COLO668 (cell line): ENCODE measurements around the gene PRDM1.
"Not testable (repeated sequence)": the region's sequence is repeated elsewhere in the genome, so short reads cannot be mapped to it uniquely, and the experiment has no call there.

ENCODE experiments used
- DNase-seq: peaks from one replicate; lab custom pipeline; 2025; ENCODE audit not compliant: unreplicated experiment; lab: John Stamatoyannopoulos, UW

Gene PRDM1

GRCh38 chr6:106135911-106136571, 49.9 kb downstream of the PRDM1 start:
- DNase-seq, result no peak

- DNase-seq, result no peak
These were observed 50.7 kb downstream of the PRDM1 start for GRCh38 chr6:106136845-106137244.

GRCh38 chr6:106138151-106138550, 52.0 kb downstream of the PRDM1 start:
- no peak for DNase-seq

- no peak for DNase-seq
These were observed 55.5 kb downstream of the PRDM1 start for GRCh38 chr6:106141441-106142237.

GRCh38 chr6:106142876-106143431, 56.8 kb downstream of the PRDM1 start:
- DNase-seq, result no peak

GRCh38 chr6:106143665-106144064, 57.5 kb downstream of the PRDM1 start:
- no peak for DNase-seq

- no peak for DNase-seq
These were observed 59.0 kb downstream of the PRDM1 start for GRCh38 chr6:106145144-106145543.

- DNase-seq, result no peak
These were observed 59.6 kb downstream of the PRDM1 start for GRCh38 chr6:106145741-106146227.

GRCh38 chr6:106146852-106147351, 60.8 kb downstream of the PRDM1 start:
- no peak for DNase-seq

GRCh38 chr6:106147476-106147875, 61.3 kb downstream of the PRDM1 start:
- DNase-seq, result no peak

- DNase-seq, result no peak
These were observed 63.4 kb downstream of the PRDM1 start for GRCh38 chr6:106149472-106150069.

- DNase-seq, result not testable (repeated sequence)
These were observed 66.3 kb downstream of the PRDM1 start for GRCh38 chr6:106152476-106152875.

- DNase-seq, result no peak
These were observed 66.8 kb downstream of the PRDM1 start for GRCh38 chr6:106152952-106153351.

- DNase-seq, result no peak
These were observed 68.2 kb downstream of the PRDM1 start for GRCh38 chr6:106154326-106154725.

GRCh38 chr6:106155219-106155830, 69.2 kb downstream of the PRDM1 start:
- DNase-seq, result no peak

GRCh38 chr6:106156413-106156812, 70.3 kb downstream of the PRDM1 start:
- DNase-seq, result no peak

- DNase-seq, result no peak
These were observed 70.7 kb downstream of the PRDM1 start for GRCh38 chr6:106156863-106157262.

GRCh38 chr6:106158816-106159215, 72.7 kb downstream of the PRDM1 start:
- no peak for DNase-seq
